HepG2 (cell line): ENCODE data around the gene SNHG17. TPM values are rescaled to one million over a fixed set of nuclear protein-coding genes. Genes with fewer than 3 reads are reported as not detected.

ENCODE experiments used
- ATF4 ChIP-seq, 2 experiments: fragments of 450-650 bp in 1 of 2; sonication (generic) in 1 of 2; formaldehyde crosslinking; IDR thresholded peaks; 2 replicates each; pipeline versions ENCODE4 v1.5.0 to v1.8.0; 2020 to 2022; ENCODE audit warnings: mild to moderate bottlenecking in 1 of 2, missing genetic modification reagents in 1 of 2
- BCLAF1 ChIP-seq: fragments of 450-650 bp; IDR thresholded peaks from 2 replicates; pipeline ENCODE4 v1.6.1; 2017; ENCODE audit warnings: mild to moderate bottlenecking
- GABPB1 ChIP-seq: IDR thresholded peaks from 2 replicates; pipeline ENCODE4 v1.6.1; 2016; ENCODE audit warnings: mild to moderate bottlenecking, missing genetic modification reagents, moderate library complexity, missing compliant biosample characterization
- HIVEP1 ChIP-seq: sonication (generic); formaldehyde crosslinking; IDR thresholded peaks from 2 replicates; pipeline ENCODE4 v1.4.0; 2020; ENCODE audit warnings: mild to moderate bottlenecking, missing genetic modification reagents
- HNF1B ChIP-seq: sonication (generic); formaldehyde crosslinking; IDR thresholded peaks from 2 replicates; pipeline ENCODE4 v1.5.1; 2020; ENCODE audit warnings: mild to moderate bottlenecking, moderate library complexity, missing genetic modification reagents
- ISL2 ChIP-seq: sonication (generic); formaldehyde crosslinking; IDR thresholded peaks from 2 replicates; pipeline ENCODE4 v1.5.0; 2020; ENCODE audit warnings: missing genetic modification reagents
- MIXL1 ChIP-seq: IDR thresholded peaks from 2 replicates; pipeline ENCODE4 v1.6.1; 2016
- MLX ChIP-seq: IDR thresholded peaks from 2 replicates; pipeline ENCODE4 v1.6.1; 2016
- NFATC3 ChIP-seq: sonication (generic); formaldehyde crosslinking; IDR thresholded peaks from 2 replicates; pipeline ENCODE4 v1.5.1; 2020; ENCODE audit warnings: mild to moderate bottlenecking, missing genetic modification reagents
- NFE2 ChIP-seq: sonication (generic); formaldehyde crosslinking; IDR thresholded peaks from 2 replicates; pipeline ENCODE4 v1.4.0; 2020; ENCODE audit warnings: missing genetic modification reagents
- NR3C1 ChIP-seq: sonication (generic); formaldehyde crosslinking; IDR thresholded peaks from 2 replicates; pipeline ENCODE4 v1.4.0; 2020; ENCODE audit warnings: missing genetic modification reagents
- PCBP1 ChIP-seq: fragments of 200-400 bp; formaldehyde crosslinking; IDR thresholded peaks from 2 replicates; pipeline ENCODE4 v1.6.1; 2017; ENCODE audit warnings: mild to moderate bottlenecking, low read depth, low read length, borderline replicate concordance
- RCOR2 ChIP-seq: IDR thresholded peaks from 2 replicates; pipeline ENCODE4 v1.6.1; 2016; ENCODE audit warnings: missing biosample characterization, missing genetic modification reagents
- ZNF207 ChIP-seq: fragments of 450-650 bp; IDR thresholded peaks from 2 replicates; pipeline ENCODE4 v1.6.1; 2016; ENCODE audit warnings: antibody characterized with exemption, borderline replicate concordance
- ZNF383 ChIP-seq: sonication (generic); formaldehyde crosslinking; IDR thresholded peaks from 2 replicates; pipeline ENCODE4 v1.4.0; 2020; ENCODE audit warnings: missing genetic modification reagents, mild to moderate bottlenecking, borderline replicate concordance
- ZNF430 ChIP-seq: sonication (generic); formaldehyde crosslinking; IDR thresholded peaks from 2 replicates; pipeline ENCODE4 v1.9.0; 2021; ENCODE audit warnings: mild to moderate bottlenecking, missing genetic modification reagents
- ZNF432 ChIP-seq: sonication (generic); formaldehyde crosslinking; IDR thresholded peaks from 2 replicates; pipeline ENCODE4 v1.5.0; 2020; ENCODE audit warnings: missing genetic modification reagents, mild to moderate bottlenecking, borderline replicate concordance
- ZNF558 ChIP-seq: sonication (generic); formaldehyde crosslinking; IDR thresholded peaks from 2 replicates; pipeline ENCODE4 v1.9.0; 2022; ENCODE audit warnings: mild to moderate bottlenecking, missing genetic modification reagents, borderline replicate concordance
- ZNF746 ChIP-seq: sonication (generic); formaldehyde crosslinking; IDR thresholded peaks from 2 replicates; pipeline ENCODE4 v1.8.0; 2022; ENCODE audit warnings: mild to moderate bottlenecking, missing genetic modification reagents
- ZNF784 ChIP-seq: sonication (generic); formaldehyde crosslinking; IDR thresholded peaks from 2 replicates; pipeline ENCODE4 v1.5.1; 2020; ENCODE audit warnings: missing genetic modification reagents, mild to moderate bottlenecking, borderline replicate concordance
- ZSCAN5A ChIP-seq: sonication (generic); formaldehyde crosslinking; IDR thresholded peaks from 2 replicates; pipeline ENCODE4 v1.8.0; 2022; ENCODE audit warnings: mild to moderate bottlenecking, missing genetic modification reagents, borderline replicate concordance
- polyA plus RNA-seq, 8 experiments: library from polyadenylated mRNA; depleted of rRNA in 3 of 8; stranded (reverse) in 7 of 8; unstranded in 1 of 8; fragments of >200 nt; fragmentation: Illumina TruSeq in 4 of 8; extraction: Trizol in 4 of 8; gene quantifications; 2 replicates each; pipeline versions ENCODE4 v1.2.1 to v1.2.3, GENCODE V29; 2011 to 2016; ENCODE audit warnings: low read depth in 4 of 8, missing spikeins in 1 of 8, mixed read lengths in 1 of 8; ENCODE audit not compliant: insufficient read depth in 1 of 8
- total RNA-seq, 5 experiments: library from RNA; depleted of rRNA; stranded (reverse); fragments of >200 nt; fragmentation: Illumina TruSeq; extraction: Trizol; gene quantifications; 2 replicates each; pipeline ENCODE4 v1.2.3, GENCODE V29; 2016; ENCODE audit warnings: low read depth in 1 of 5

The SNHG17 gene
- total and polyA plus RNA-seq, 2 of the 13 experiments (the other 11 are each of a cell fraction or from before 2014, with no cell fraction given), result 26.2 to 41.2 TPM

- no peak for TF ChIP-seq BCLAF1
- peak; percentile 98 for TF ChIP-seq ZNF558 (CRISPR knock-in tag)
- no peak; the same call in 1 of the 2 replicates for TF ChIP-seq ZNF383
- TF ChIP-seq ZSCAN5A, result peak; percentile 87; the same call in 1 of the 2 replicates
- peak; percentile 96 for TF ChIP-seq ZNF430 (CRISPR knock-in tag)
- no peak for TF ChIP-seq NFE2
- no peak for TF ChIP-seq ZNF207
- TF ChIP-seq MLX (CRISPR knock-in tag), result peak; percentile 83; the same call in 1 of the 2 replicates
- TF ChIP-seq RCOR2, result peak; percentile 81
- peak; percentile 93 for TF ChIP-seq ISL2 (CRISPR knock-in tag)
- TF ChIP-seq HIVEP1, result peak; percentile 18; the same call in 1 of the 2 replicates
- TF ChIP-seq ZNF746 (CRISPR knock-in tag), result peak; percentile 87; the same call in 1 of the 2 replicates
- TF ChIP-seq PCBP1, result peak; percentile 51; the same call in 1 of the 2 replicates
- peak; percentile 81 for TF ChIP-seq MIXL1 (CRISPR knock-in tag)
- peak in 1 of 2 experiments; percentile 83; a peak in 2 of 4 replicates for TF ChIP-seq ATF4 (CRISPR knock-in tag; IDR thresholded peaks at IDR 0.05)
- TF ChIP-seq NR3C1, result no peak
- no peak for TF ChIP-seq ZNF432 (CRISPR knock-in tag)
- TF ChIP-seq NFATC3 (CRISPR knock-in tag), result peak; percentile 99
- peak; percentile 100 for TF ChIP-seq GABPB1 (CRISPR knock-in tag)
- TF ChIP-seq ZNF784 (CRISPR knock-in tag), result peak; percentile 99
- TF ChIP-seq HNF1B (CRISPR knock-in tag), result peak; percentile 54; the same call in 1 of the 2 replicates
Observed at GRCh38 chr20:38446441-38447209, 11.5 kb upstream of the SNHG17 start (continued).
